Renal cortical epithelial cell (primary cell): Measurements from ENCODE around the gene SCN8A. TPM values are rescaled to one million over a fixed set of nuclear protein-coding genes. Genes with fewer than 3 reads are reported as not detected.

Source experiments
- DNase-seq: peaks from one replicate; pipeline ENCODE4 v3.0.0-alpha.2; 2011; ENCODE audit warnings: low read depth
- total RNA-seq: library from RNA; depleted of rRNA; stranded (reverse); fragments of >200 nt; gene quantifications from 2 replicates; pipeline ENCODE4 v1.2.3, GENCODE V29; 2014

The SCN8A gene
- total RNA-seq, 1 donor from 2014 or later: 1.1 TPM

DNA sequence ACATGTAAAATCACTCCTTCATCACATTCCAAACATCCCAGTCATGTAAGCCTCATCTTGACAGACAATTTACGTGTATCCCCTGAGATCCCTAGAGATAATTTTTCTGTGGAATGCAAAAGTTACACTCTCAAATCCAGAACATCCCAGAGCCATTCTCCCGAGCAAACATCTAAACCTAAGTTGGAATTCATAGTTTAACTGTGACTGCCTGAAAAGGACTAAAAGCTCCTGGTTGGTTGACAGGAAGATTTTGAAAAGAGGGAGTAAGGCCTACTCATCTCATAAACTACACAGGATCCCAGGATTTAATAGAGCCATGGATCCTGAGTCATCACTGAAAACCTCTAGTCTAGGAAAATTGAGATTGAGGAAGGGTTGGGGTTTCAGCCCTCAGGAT is 123.6 kb downstream of the SCN8A start:
- DNase-seq: no peak

GRCh38 chr12:51717326-51717925 is 126.4 kb downstream of the SCN8A start:
- DNase-seq: no peak

GRCh38 chr12:51721282-51721940 is 130.4 kb downstream of the SCN8A start:
- DNase-seq: no peak

DNA sequence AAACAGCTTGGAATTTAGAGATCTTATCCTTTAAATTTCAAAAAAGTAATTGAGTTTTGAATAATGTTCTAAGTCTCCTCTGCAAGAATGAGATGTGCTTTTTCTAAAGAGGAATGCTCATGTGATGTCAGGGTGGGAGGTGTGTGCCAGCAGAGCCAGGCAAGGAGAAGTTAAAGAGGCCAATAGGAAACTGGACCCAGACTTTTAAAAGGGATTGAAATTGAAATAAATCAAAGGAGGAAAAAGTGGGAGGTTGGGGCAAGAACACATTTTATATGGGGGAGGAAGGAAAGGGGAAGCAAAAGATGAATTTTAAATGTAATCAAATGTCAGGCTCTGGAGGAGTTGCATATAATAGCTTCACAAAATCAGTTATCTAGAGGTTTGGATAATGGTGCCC is 131.4 kb downstream of the SCN8A start:
- DNase-seq: no peak

DNA sequence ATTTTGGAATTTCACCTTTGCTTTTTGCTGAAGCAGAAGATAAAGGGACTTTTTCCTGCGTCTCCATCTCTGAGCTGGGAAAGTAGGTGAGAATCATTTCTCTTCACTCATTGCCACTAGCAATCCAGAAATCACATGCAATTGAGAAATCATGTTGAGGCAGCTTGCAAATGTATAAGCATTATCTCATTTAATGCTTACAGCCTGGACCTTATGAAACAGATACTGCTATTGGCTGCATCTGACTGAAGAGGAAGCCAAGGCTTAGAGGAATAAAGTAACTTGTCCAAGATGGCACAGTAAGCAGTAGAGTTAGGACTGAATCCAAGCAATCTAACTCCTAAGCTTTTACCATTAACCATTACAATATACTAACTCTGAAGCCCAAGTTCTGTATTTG is 135.1 kb downstream of the SCN8A start:
- DNase-seq: no peak

DNA sequence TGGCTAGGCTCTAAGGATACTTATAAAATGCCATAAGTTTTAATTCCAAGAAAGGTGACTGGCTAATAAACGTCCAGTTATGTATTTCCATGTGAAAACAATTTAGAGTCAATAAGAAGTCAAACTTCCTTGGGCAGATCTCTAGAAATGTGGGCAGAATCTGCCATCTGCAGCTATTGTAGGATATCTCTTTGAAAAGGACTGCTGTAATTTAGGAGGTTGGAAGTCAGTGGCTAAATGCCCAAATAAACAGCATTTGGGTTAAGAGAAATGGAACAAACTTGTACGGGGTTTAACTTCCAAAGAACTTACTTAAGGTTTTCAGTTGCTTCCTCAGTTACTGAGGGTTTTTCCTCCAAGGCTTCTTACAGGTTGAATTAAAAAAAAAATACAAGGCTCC is 135.9 kb downstream of the SCN8A start:
- no peak for DNase-seq

GRCh38 chr12:51729331-51729730 is 138.3 kb downstream of the SCN8A start:
- no peak for DNase-seq

GRCh38 chr12:51730745-51731144 is 139.7 kb downstream of the SCN8A start:
- no peak for DNase-seq

GRCh38 chr12:51740536-51740935 is 149.5 kb downstream of the SCN8A start:
- DNase-seq: no peak

GRCh38 chr12:51744235-51744634 is 153.2 kb downstream of the SCN8A start:
- peak; percentile 9 for DNase-seq

- no peak for DNase-seq
Observed at GRCh38 chr12:51744957-51745356, 153.9 kb downstream of the SCN8A start.

DNA sequence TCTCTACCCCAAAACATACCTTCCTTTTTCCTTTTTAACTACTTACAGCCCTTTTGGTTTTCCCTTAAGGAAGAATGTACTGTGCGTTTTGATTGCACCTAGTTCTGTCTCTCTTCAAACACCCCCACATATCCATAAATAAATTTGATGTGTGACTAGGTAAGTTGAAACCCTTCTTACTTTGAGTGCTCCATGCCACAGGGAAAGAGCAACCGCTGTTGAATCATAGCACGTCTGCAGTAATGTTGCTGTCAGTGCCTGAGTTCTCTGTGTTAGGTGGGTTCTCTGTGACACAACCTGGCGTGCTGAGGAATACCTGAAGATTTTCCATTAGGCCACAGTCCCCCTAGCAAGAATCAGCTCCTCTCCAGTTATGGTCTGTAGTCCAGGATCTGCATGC is 155.4 kb downstream of the SCN8A start:
- DNase-seq: no peak

GRCh38 chr12:51748235-51748634 is 157.2 kb downstream of the SCN8A start:
- DNase-seq: no peak

DNA sequence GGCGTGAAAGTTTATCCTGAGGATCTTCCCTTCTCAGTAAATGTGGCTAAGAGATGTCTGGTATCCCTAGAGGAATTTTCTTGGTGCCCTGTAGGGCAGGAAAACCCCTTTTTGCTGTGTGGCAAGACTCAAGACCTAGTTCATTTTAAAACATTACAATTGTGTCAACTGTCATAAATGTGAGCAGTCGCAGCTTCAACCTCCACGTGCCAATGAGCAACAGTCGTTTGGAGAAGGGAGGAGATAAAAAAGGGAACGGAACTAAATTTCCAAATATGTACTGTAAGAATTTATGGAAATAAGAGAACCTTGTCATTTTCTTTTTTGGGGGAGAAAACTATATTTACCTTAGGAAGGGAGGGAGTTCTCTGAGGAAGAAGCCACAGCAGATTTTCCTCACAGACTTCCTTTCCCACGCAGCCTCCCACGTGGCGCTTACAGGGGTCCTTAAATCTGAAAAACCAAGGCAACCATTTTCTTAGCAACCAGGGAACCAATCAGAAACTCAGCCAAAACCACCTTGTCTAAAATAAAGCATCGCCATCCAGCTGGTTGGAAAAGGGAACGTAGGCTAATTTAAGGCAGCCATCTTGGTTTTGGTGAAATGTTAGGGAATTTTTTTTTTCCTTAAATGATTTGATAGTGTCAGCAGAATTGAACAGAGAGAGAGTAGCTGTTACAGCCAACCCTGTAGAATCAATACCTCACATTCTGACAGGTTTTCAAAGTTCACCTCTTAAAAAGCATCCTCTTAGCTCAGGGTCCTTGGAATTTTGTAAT is 158.4 kb downstream of the SCN8A start:
- DNase-seq: no peak

- no peak for DNase-seq
Observed at GRCh38 chr12:51749986-51750317, 158.9 kb downstream of the SCN8A start.

DNA sequence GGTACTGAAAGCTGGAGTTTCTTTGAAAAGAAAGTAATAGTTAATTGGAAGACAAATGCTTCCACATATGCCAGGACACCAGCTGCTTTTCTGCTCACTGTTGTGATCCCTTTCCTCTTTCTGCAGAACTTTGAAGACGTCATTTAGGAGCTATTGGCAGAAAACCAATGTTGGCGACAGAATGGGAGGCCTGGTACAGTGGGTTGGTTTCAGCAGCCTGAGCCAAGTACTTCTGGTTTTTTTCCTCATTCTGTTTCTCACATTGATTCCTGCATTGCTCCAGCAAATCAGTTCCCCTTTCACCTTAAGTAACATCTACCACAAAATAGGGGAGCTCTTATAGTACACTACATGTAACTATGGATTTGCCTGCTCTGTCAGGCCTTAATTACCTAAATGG is 160.6 kb downstream of the SCN8A start:
- DNase-seq: no peak

DNA sequence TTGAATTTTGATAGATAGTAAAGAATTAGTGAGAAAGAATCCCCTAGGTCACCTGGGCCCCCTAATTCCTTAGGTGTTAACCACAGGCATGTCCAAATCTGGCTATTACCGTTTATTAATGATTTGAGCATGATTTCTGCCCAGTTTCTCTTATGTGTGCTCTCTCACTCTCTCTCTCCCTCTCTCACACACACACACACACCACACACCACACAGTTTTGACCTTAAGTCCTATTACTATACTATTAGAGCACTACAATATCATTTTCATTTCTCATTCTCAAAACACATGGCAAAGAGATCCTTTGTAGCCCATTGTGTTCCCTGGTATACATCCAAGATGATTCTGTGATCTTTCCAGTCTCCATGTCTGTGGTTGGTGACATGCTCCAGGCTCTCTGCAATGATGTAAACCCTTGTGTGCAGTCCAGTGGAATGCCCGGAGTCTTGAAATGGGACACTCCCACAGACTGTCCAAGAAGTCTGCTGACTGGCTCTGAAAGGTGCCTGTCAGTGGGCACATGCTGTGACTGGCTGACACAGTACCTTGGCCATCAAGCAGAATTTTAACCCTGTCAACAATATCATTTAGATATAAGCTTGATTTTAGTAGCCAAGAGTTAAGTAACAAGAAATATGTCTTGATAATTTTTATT is 161.3 kb downstream of the SCN8A start:
- peak; percentile 78 for DNase-seq

DNA sequence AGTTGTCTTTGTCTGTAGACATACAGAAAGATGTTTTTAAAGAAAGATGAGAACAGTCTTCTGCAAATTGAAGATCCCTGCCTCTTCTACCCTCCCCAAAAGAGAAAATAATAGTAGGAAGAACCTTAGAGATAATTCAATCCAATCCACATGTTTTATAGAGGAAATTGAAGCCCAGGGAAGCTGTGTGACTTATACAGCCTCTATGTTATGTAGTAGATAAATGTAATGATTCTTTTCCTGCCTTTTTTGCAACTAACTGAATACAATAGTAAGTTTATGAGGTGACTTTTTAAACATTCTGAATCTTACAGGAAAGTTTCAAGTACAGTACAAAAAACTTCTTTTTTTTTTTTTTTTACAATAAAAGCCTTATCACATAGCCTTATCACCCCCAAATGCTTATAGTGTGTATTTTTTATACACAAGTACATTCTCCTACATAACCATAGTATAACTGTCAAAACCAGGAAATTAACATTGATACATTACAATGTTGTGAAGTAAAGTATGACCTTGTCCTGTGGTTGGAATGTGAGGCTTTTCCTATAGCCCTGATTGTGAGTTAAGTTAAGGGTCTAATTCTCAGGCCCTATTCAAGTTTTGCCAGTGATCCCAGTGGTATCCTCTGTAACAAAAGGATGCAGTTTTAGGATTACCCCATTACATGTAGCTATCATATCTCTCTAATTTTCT is 163.1 kb downstream of the SCN8A start:
- no peak for DNase-seq

GRCh38 chr12:51755251-51755650 is 164.2 kb downstream of the SCN8A start:
- no peak for DNase-seq

GRCh38 chr12:51759175-51759574 is 168.1 kb downstream of the SCN8A start:
- no peak for DNase-seq

GRCh38 chr12:51759695-51760094 is 168.7 kb downstream of the SCN8A start:
- DNase-seq: no peak

GRCh38 chr12:51760231-51760630 is 169.2 kb downstream of the SCN8A start:
- DNase-seq: no peak
